Right hindlimb (tissue), 1 donor: ENCODE results near the gene MLC1.

Source experiments
- DNase-seq: peaks from one replicate; pipeline ENCODE4 v3.0.0-alpha.2; 2018

Gene MLC1

DNA sequence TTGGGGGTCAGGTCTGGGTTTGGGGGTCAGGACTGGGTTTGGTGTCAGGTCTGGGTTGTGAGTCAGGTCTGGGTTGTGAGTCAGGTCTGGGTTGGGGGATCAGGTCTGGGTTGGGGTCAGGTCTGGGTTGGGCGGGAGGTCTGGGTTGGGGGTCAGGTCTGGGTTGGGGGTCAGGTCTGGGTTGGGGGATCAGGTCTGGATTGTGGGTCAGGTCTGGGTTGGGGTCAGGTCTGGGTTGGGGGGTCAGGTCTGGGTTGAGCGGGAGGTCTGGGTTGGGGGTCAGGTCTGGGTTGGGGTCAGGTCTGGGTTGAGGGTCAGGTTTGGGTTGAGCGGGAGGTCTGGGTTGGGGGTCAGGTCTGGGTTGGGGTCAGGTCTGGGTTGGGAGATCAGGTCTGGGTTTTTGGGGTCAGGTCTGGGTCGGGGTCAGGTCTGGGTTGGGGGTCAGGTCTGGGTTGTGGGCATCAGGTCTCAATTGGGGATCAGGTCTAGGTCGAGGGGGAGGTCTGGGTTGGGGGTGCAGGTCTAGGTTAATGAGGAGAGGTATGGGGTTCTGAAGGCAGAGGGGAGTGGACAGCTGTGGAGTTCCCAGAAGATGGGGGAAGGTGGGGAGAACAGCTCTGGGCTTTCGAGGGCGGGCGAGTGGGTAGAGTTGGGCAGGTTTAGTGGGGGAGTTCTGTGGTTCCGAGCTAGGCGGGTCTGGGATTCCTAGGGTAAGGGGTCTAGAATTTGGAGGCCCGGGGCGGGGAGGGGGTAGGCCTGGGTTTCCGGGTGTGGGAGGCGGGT is 27.8 kb downstream of the MLC1 start:
- peak; percentile 17 for DNase-seq

- peak; percentile 12 for DNase-seq
Measured at GRCh38 chr22:50056214-50056972, 28.8 kb downstream of the MLC1 start.

GRCh38 chr22:50053861-50054260 is 31.4 kb downstream of the MLC1 start:
- DNase-seq = no peak

DNA sequence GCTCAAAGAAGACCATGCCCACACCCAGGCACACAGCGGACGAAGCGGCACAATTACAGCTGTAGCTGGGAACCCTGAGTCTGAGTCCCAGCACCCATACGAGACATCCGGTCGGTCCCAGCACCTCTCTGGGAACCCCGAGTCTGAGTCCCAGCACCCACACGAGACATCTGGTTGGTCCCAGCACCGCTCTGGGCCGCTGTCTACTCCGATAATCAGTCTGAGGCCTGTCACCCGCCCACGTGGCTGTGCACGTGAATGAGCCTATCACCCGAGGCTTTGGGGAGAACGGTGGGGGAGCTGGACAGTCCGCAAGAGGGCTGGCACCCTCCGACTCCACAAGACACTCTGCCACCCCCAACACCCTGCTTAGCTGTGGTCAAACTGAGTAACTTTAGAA is 33.3 kb downstream of the MLC1 start:
- no peak for DNase-seq

- no peak for DNase-seq
Measured at GRCh38 chr22:50049299-50050195, 35.7 kb downstream of the MLC1 start.

DNA sequence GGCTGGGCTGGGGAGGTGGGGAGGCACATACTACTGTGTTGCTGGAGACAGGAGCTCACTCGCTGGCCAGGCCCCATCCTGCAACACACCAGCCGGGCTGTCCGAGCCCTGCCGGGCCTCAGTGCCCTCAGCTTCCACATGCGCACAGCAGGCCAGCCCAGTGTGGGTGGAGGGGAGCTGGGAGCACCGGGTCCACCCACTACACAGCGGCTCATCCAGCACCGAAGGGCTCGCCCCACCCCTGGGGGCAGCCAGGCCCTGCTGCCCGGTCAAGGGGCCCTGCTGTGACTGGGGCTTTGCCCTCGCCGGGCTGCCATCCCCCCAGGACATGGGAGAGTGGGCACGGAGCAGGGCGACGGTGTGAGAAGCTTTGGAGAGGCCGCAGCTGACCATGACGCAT is 36.4 kb downstream of the MLC1 start:
- DNase-seq = no peak

GRCh38 chr22:50048061-50048765 is 37.0 kb downstream of the MLC1 start:
- DNase-seq = peak; percentile 62

GRCh38 chr22:50047346-50047745 is 37.9 kb downstream of the MLC1 start:
- no peak for DNase-seq

GRCh38 chr22:50046481-50047245 is 38.6 kb downstream of the MLC1 start:
- no peak for DNase-seq

- DNase-seq = no peak
Measured at GRCh38 chr22:50046019-50046415, 39.2 kb downstream of the MLC1 start.

DNA sequence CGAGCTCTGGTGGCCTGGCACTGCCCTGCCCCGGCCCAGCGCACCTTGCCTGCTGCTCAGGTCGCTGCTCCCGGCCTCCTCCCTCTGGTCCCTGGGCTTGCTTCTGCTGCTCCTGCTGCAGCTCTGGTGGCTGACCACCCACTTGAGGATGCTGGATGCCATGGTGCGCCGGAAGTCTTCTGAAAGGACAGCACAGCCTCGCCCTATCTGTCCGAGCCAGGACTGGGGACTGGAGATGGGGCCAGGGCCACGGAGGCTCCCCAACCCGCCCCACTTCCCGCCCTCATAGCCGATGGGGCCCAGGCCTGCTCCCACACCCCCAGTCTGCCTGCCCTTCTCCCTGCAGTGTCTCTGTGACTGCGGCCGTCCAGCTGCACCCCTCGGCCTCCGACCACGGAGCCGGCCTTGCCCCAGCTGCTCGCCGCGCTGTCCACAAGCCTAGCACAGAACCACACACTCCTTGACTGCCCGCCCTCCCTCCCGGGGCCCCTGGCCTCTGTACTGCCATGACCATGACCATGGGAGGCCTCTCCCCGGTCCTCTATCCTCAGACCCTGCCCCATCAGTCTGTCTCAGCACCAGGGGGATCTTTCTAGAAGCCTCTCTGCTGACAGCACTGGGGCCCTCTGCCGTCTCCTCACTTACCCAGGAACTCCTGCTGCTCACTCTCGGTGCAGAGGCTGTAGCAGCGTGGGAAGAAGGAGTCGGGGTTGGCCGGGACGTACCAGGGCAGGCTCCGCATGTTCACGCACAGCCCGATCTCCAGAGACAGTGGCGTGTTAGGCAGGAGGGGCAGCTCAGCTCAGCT is 39.8 kb downstream of the MLC1 start:
- DNase-seq = no peak

DNA sequence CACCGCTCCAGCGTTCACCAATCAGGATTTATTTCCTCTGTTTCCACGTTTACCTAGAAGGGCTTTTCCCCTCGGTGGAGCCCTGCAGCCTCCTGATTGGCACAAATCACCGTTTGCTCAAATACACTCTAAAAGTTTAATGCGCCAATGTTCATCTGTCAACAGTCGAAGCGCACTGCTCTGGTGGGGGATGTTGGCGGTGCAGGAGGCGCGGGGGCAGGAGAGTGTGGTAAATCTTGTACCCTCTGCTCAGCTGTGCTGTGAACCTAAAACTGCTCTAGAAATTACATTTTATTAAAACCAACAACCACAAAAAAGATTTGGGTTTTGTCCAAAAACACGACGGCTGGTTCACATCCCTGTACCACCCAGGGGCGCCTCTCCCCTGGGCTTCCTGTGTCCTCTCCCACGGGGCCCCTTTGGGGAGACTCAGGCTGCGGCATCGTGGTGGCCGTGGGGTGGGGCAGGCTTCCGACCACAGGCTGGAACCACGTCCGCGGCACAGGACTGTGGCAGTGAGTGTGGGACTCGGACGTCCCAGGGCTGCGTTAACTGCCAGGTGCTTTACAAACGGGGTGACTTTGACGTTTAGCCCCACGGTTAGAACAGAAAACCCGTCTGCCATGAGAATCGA is 40.6 kb downstream of the MLC1 start:
- no peak for DNase-seq

DNA sequence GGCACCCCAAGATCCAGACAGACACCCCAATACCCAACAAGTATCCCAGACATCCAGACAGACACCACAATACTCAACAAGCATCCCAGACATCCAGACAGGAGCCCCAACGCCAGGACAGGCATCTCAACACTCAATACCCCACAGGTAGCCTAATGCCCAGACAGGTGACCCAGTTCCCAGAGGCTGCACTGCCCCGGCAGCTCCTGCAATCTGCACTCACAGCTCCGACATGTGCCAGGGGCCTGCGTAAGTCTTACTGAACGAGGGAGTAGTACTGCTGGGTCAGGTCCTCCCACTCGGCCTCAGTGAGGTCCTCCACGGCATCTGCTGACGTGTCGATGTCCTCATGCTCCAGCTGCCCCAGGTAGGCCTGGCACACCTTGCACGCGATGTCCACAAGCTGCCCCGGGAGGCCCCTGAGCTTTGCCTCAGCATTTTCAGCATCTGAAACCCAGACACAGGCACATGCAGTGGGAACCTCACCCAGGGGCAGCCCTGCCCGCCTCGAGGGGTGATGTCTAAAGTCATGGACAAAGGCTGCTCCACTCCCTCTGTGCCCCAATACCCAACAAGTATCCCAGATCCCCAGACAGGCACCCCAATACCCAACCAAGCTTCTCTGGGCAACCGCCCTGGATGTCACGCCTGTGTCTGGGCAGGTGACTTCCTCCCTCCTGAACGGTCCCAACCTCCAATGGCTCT is 43.7 kb downstream of the MLC1 start:
- no peak for DNase-seq

GRCh38 chr22:50040717-50041116 is 44.5 kb downstream of the MLC1 start:
- DNase-seq = no peak

- DNase-seq = no peak
Measured at GRCh38 chr22:50039669-50040443, 45.4 kb downstream of the MLC1 start.

DNA sequence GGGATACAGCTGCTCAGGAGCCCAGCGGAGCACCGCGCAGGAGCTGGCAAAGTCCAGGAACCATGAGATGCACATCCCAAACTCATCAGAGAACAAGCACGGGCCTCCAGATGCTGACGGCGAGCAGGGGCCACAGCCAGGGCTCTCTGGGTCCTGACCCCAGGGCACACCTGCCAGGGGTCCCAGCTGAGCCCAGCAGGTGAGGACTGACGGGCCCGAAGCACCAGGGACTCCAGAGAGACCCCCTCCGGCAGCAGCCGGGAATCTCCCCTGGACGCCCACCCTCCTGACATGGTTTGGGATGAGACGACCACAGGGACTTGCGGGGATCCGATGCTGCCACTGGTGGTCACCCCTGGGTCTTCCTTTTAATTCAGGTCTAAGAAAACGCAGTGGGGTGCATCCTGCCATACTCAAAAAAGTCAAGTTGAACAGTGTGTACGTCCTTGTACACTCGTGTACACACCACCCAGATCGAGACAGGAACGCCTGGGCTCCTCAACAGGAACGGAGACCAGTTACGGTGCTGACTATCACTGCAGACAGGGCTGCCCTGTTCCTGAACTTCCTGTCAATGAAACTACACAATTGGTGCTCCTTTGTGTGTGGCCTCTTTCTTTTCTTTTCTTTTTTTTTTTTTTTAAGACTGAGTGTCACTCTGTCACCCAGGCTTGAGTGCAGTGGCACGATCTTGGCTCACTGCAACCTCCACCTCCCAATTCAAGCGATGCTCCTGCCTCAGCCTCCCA is 49.1 kb downstream of the MLC1 start:
- DNase-seq = no peak

DNA sequence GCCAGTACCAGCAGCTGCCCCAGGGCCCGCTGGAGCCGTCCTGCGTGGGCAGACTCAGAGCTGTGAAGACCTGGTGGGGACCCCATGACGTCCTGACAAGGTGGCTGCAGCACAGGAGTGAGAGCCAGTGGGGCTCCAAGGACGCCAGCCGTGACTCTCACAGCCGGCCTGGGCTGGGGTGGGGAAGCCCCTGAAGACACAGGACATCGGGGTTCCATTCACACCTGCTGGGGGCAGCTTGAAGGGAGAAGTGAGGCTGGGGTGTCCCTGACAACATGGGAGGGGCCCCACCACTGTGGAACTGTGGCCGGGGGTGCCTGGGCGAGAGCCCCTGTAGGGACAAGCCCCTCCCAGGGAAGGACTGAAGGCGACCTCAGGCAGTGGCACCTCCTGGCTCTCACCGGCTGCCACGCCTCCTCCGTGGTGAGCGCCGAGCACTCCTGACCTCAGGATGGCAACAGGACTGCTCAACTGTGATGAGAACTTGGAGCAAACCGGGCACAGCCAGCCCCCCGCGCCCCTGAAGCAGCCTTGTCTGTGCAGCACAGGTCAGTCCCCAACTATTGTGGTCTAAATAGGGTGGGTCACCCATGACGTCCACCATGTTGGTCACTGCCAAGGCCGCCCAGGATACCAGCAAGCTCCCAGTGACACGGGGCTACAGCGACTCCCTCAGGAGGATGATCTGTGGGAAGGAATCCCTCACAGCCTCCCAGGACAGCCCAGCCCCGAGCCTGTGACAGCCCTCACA is 49.9 kb downstream of the MLC1 start:
- no peak for DNase-seq
